Mucosa of rectum (tissue), 2 donors: ENCODE data around the gene FAM83D.

Experiments
- H3K27ac ChIP-seq, 2 donors: one replicate each; pipeline ENCODE4 v1.7.0; 2013; ENCODE audit warnings: inconsistent platforms in 2 of 2, low read depth in 2 of 2, low read length in 2 of 2
- H3K27me3 ChIP-seq, 2 donors: one replicate each; pipeline ENCODE4 v1.7.0; 2013; ENCODE audit warnings: low read length in 2 of 2; ENCODE audit not compliant: control insufficient read depth in 2 of 2, insufficient read depth in 2 of 2
- H3K36me3 ChIP-seq, 2 donors: one replicate each; pipeline ENCODE4 v1.7.0; 2013; ENCODE audit warnings: low read length in 2 of 2; ENCODE audit not compliant: control insufficient read depth in 2 of 2, insufficient read depth in 2 of 2
- H3K4me1 ChIP-seq, 2 donors: one replicate each; pipeline ENCODE4 v1.7.0; 2013; ENCODE audit warnings: low read length in 2 of 2, mild to moderate bottlenecking in 1 of 2; ENCODE audit not compliant: control insufficient read depth in 2 of 2, insufficient read depth in 2 of 2
- H3K4me3 ChIP-seq, 2 donors: one replicate each; pipeline ENCODE4 v1.7.0; 2013; ENCODE audit warnings: low read length in 2 of 2
- H3K9ac ChIP-seq, 2 donors: one replicate each; pipeline ENCODE4 v1.7.0; 2013; ENCODE audit warnings: low read length in 2 of 2, low read depth in 1 of 2, mild to moderate bottlenecking in 1 of 2
- H3K9me3 ChIP-seq, 2 donors: one replicate each; pipeline ENCODE4 v1.7.0; 2013; ENCODE audit warnings: low read length in 2 of 2; ENCODE audit not compliant: control insufficient read depth in 2 of 2
- donor health status: healthy.
- donor health status: Normal muscosa, but diverticular disease.

Gene FAM83D, protein sequence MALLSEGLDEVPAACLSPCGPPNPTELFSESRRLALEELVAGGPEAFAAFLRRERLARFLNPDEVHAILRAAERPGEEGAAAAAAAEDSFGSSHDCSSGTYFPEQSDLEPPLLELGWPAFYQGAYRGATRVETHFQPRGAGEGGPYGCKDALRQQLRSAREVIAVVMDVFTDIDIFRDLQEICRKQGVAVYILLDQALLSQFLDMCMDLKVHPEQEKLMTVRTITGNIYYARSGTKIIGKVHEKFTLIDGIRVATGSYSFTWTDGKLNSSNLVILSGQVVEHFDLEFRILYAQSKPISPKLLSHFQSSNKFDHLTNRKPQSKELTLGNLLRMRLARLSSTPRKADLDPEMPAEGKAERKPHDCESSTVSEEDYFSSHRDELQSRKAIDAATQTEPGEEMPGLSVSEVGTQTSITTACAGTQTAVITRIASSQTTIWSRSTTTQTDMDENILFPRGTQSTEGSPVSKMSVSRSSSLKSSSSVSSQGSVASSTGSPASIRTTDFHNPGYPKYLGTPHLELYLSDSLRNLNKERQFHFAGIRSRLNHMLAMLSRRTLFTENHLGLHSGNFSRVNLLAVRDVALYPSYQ

DNA sequence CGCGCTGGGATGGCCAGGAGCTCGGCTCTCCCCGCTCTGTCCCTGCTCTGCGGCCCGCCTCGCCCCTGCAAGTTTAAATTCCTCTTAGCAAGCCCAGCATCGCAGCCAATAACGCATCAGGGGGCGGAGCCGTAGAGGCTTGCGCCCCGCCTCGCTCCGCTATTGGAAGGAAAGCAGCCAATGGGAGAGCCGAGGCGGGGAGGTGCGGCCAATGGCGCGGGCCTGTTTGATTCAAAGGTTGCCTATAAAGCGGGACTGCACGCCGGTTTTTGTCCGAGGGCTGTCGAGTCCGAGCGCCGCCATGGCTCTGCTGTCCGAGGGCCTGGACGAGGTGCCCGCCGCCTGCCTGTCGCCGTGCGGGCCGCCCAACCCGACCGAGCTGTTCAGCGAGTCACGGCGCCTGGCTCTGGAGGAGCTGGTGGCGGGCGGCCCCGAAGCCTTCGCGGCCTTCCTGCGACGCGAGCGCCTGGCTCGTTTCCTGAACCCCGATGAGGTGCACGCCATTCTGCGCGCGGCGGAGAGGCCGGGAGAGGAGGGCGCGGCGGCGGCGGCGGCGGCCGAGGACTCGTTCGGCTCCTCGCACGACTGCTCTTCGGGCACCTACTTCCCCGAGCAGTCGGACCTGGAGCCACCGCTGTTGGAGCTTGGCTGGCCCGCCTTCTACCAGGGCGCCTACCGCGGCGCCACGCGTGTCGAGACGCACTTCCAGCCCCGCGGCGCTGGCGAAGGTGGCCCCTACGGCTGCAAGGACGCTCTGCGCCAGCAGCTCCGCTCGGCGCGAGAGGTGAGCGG lies at the start of gene FAM83D:
Gene FAM83D (plus strand): TSS at position 276 of the 792 bp plus-strand sequence. CDS start 26 bp downstream, at position 302.
- H3K4me3 ChIP-seq, result peak within 1 kb of the TSS; percentile 73 to 74
- H3K36me3 ChIP-seq, result no peaks in the 10 kb centered on the region
- peak within 1 kb of the TSS; percentile 56 to 81 for H3K9ac ChIP-seq
- no peaks in the 10 kb centered on the region for H3K9me3 ChIP-seq
- peaks cover 6 to 10% of the 10 kb centered on the region in 2 donors for H3K4me1 ChIP-seq
- H3K27ac ChIP-seq, result peak within 1 kb of the TSS in 1 of 2 donors; percentile 58
- H3K27me3 ChIP-seq, result no peaks in the 10 kb centered on the region

DNA sequence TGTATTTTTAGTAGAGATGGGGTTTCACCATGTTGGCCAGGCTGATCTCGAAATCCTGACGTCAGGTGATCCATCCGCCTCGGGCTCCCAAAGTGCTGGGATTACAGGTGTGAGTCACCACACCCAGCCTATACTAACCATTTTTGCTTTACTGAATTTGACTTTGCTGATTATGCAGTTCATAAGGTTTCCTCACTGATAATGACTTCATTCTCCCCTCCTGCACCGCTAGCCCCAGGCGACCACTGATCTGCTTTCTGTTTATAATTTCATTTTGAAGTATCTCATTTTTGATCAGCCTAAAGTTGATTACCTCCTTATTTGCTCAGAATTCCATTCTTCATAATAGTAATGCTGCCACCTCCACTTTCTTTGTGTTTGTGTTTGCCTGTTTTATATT lies 48.7 kb upstream of the FAM83D start:
- H3K27ac ChIP-seq, result no peak overlapping the region
- H3K4me3 ChIP-seq, result no peak overlapping the region
- peaks cover 25 to 35% of the 10 kb centered on the region in 2 donors for H3K4me1 ChIP-seq
- no peaks in the 10 kb centered on the region for H3K9me3 ChIP-seq
- H3K27me3 ChIP-seq, result peaks cover 2 to 7% of the 10 kb centered on the region in 2 donors
- H3K36me3 ChIP-seq, result no peaks in the 10 kb centered on the region
- no peak overlapping the region for H3K9ac ChIP-seq

DNA sequence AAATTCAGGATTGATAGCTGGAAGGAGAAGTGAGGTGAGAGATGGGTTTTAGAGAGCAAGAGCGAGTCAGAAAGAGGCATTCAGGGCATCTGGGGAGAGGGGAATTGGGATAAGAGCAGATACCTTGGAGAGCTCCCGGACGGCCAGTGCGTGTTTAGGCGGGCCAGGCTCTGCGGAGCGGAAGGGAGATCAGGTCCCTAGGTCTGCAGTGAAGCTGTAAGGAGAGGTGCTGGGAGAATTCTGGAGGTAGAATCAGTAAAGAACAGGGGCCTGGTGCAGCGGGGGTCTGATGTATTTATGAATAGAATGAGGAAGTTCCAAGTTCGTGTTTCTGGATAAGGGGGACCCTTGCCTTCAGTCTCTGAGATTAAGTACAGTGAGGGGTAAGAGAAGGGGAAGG lies 47.4 kb upstream of the FAM83D start:
- Histone ChIP-seq H3K27me3 (peaks cover 2 to 15% of the 10 kb centered on the region in 2 donors), H3K36me3 (no peaks in the 10 kb centered on the region), H3K4me1 (peaks cover 16 to 22% of the 10 kb centered on the region in 2 donors), H3K9ac (no peak overlapping the region), H3K4me3 (no peak overlapping the region), H3K27ac (no peak overlapping the region), H3K9me3 (no peaks in the 10 kb centered on the region)

DNA sequence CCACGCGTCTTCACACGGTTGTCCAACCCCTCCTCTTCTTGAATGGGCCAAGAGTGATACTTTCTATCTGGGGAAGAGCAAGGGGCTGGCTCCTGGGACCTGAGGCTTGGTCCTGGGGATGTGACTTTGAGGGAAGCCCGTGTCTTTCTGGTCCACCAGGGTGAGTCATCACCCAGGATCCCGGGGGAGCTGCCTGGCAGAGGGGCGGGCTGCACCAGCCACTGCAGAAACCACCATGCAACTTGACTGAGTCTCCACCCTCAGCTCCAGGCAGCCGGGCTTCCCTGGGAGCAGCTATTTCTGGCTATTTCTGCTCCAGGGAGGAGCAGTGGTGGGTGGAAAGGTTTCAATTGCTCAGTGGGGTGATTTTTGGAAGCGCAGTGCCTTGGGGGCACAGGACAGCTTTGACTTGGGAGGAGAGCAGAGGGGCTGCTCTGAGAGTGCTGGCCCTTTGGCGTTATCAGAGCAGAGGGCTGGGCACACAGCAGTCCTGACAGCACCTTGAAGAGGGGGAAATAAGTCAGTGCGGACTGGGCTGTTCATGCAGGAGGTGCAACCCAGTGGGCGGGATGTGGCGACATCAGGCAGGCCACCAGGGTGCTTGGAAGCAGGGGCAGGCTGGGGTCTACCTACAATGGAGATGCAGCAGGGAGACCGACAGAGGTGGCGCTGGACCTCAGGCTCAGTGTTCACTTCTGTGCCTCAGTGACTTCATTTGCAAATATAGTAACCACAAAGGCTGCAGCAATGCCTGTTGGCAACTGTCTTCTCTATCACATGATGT lies 45.1 kb upstream of the FAM83D start:
- Histone ChIP-seq H3K9me3 (no peaks in the 10 kb centered on the region), H3K27me3 (peaks cover 2 to 15% of the 10 kb centered on the region in 2 donors), H3K4me3 (no peak overlapping the region), H3K9ac (no peak overlapping the region), H3K4me1 (peaks cover 2 to 6% of the 10 kb centered on the region in 2 donors), H3K27ac (no peak overlapping the region), H3K36me3 (no peaks in the 10 kb centered on the region)

DNA sequence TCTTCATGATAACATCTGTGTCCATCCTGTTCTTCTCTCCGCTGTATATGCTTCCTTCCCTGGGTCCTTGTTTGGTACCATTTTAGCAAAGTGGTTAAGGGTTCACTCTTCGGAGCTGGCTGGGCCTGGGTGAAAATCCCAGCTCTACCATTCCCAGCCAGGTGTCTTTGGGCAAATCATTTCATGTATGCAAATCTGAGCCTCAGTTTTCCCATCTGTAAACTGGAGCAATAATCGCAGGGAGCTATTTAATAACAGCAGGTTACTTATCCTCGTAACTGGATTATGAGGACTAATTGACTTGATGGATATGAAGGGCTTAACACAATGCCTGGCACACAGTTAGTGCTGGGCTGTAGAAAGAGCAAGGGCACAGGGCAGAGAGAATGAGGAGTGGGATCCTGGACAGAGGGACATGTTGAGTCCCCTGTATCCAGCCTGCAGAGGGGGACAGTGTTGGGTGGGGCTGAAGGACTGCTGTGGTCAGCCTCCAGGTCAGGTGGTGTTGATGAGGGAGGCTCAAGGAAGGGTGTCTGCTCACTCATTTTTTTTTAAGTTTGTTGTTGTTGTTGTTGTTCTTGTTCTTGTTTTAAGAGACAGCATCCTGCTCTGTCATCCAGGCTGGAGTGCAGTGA lies 44.3 kb upstream of the FAM83D start:
- Histone ChIP-seq H3K9me3 (no peaks in the 10 kb centered on the region), H3K36me3 (no peaks in the 10 kb centered on the region), H3K27me3 (peaks cover 2 to 15% of the 10 kb centered on the region in 2 donors), H3K27ac (no peak overlapping the region), H3K4me1 (peaks cover 2% of the 10 kb centered on the region in 2 donors), H3K9ac (no peak overlapping the region), H3K4me3 (no peak overlapping the region)

DNA sequence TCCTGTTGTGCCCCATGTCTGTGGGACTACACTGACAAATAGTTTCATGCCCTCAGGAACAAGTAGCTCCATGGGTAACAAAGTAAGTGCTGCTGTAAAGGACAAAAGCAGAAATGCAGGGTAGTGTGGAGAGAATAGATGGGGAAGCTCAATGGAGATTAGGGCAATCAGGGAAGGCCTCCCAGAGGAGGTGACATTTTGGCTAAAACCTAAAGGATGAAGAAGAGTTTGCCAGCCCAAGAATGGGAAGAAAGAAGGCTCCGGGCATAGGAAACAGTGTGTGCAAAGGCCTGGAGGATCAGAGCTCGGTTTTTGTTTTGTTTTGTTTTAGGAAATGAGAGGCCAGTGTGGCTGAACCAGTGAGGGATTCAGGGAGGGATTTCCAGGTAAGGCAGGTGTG lies 43.6 kb upstream of the FAM83D start:
- H3K27me3 ChIP-seq, result peaks cover 2 to 15% of the 10 kb centered on the region in 2 donors
- no peaks in the 10 kb centered on the region for H3K36me3 ChIP-seq
- H3K4me1 ChIP-seq, result peaks cover 2% of the 10 kb centered on the region in 2 donors
- H3K9ac ChIP-seq, result no peak overlapping the region
- H3K9me3 ChIP-seq, result no peaks in the 10 kb centered on the region
- no peak overlapping the region for H3K27ac ChIP-seq
- no peak overlapping the region for H3K4me3 ChIP-seq

DNA sequence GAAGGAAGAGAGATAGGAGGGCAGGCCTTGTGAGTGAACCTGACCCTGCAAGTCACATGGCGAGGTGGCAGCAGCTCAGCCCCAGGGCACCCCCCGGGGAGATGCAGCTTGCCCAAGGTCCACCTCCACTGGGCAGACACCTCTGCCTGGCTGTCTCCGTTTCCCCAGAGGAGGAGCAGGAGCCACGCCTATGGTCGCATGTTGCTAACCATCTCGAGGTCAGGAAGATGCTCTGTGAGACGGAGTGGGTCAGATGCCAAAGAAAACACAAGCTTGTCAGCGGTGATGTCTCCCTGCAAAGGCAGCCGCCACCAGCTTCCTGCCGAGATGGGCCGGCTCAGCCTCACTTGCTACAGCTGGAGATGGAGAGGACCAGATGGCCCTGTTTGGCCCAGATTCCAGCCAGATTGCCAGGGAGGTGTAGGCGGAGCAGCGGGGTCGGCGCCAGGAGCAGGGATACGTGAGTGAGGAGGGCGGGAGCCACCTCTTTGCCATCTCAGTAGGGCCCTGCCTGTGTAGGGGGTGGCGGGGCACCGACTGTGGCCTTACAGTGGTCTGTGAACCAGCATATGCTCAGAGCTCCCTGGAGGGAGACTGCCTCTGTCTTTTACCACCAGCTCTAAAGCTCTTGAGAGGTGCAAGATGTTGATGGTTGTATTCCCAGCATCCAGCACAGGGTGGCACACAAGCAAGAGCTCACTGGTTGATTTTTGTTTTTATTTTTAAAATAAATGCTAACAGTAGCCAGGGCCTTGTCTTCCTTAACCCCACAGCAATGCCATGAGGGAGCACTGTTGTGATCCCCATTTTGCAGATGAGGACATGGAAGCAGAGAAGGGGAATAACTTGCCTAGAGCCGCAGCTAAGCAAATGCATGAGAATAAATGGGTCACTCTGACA lies 42.9 kb upstream of the FAM83D start:
- Histone ChIP-seq H3K4me3 (no peak overlapping the region), H3K36me3 (no peaks in the 10 kb centered on the region), H3K27ac (peak overlapping the region in 1 of 2 donors; percentile 1), H3K27me3 (peaks cover 2 to 15% of the 10 kb centered on the region in 2 donors), H3K9ac (no peak overlapping the region), H3K4me1 (peaks cover 2% of the 10 kb centered on the region in 2 donors), H3K9me3 (no peaks in the 10 kb centered on the region)

DNA sequence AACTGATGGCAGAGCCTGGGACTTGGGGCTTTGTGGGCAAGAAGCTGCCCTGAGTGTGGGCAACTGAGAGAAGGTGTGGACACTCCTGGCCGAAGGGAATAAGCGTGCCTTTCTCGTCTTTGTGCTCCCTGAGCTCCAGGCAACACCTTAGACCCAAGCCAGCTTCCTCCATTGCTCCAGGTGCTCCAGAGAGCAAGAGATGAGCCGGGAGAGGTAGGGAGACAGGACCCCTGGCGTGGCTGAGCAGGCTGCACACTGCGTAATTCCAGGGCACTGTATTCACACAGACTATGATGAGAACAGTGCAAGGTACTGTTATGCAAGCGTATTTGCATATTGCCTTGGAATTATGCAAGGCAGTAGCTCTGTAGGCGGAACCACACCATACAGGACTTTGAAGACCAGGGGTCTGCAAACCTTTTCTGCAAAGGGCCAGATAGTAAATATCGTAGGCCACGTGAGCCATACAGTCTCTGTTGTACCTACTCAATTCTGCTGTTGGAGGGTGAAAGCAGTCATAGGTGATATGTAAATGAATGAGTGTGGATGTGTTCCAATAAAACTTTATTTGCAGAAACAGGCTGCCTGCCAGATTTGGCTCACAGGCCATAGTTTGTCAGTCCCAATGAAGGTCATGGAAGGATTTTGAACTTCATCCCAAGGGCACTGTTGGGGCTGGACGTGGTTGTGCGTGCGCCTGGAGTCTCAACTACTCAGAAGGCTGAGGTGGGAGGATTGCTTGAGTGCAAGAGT lies 42.1 kb upstream of the FAM83D start:
- Histone ChIP-seq H3K9me3 (no peaks in the 10 kb centered on the region), H3K9ac (no peak overlapping the region), H3K4me3 (no peak overlapping the region), H3K36me3 (no peaks in the 10 kb centered on the region), H3K27me3 (peaks cover 0 to 15% of the 10 kb centered on the region in 2 donors), H3K4me1 (peaks cover 0 to 2% of the 10 kb centered on the region in 2 donors), H3K27ac (peak overlapping the region in 1 of 2 donors; percentile 1)
